Stimulated activated CD4-positive, alpha-beta T cell treated with anti-CD3 and anti-CD28 coated beads, Interleukin-1b, Interleukin-23, amount 100 ng/mL, for 1 hour (primary cell): Measurements from ENCODE around the gene MEF2D.

Experiments
- DNase-seq, 2 donors: peaks; one replicate each; pipeline ENCODE4 v3.0.0-alpha.2; 2020; ENCODE audit warnings: low read depth in 2 of 2

MEF2D gene

DNA sequence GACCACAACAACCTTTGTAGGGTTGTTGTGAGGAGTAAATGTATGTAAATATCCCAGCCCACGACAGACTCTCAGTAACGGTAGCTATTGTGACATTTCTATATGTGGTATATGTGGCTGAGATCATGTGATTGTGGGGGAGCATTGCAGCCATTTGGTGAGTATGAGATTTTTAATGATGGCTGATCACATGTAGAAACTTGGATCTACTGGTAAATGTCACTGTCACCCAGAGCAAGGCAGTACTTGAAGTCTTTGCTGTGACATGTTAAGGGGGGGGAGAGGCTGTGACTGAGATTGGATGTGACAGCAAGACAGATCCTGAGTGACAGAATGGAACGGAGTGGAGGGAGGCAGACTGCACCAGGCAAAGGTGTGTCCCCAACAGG is 23.9 kb upstream of the MEF2D start:
- DNase-seq, result no peak

- DNase-seq, result no peak
Measured at GRCh38 chr1:156523801-156524480, 23.4 kb upstream of the MEF2D start.

DNA sequence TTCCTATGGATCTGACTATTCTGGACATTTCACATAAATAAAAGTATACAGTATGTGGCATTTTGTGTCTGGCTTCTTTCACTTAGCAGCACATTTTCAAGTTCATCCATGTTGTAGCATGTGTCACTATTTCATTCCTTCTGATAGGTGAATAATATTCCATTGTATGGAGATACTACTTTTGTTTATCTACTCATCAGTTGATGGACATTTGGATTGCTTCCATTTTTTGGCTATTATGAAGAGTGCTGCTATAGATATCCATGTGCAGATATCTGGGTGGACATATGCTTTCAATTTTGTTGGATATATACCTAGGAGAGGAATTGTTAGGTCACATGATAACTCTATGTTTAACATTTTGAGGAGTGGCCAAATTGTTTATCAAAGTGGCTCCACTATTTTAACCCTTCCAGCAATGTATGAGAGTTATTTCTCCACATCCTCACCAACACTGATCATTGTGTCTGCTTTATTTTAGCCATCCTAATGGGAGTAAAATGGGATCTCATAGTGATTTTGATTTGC is 21.9 kb upstream of the MEF2D start:
- DNase-seq, result no peak

GRCh38 chr1:156517748-156518147 is 17.2 kb upstream of the MEF2D start:
- no peak for DNase-seq

GRCh38 chr1:156516821-156517220 is 16.2 kb upstream of the MEF2D start:
- DNase-seq, result no peak

DNA sequence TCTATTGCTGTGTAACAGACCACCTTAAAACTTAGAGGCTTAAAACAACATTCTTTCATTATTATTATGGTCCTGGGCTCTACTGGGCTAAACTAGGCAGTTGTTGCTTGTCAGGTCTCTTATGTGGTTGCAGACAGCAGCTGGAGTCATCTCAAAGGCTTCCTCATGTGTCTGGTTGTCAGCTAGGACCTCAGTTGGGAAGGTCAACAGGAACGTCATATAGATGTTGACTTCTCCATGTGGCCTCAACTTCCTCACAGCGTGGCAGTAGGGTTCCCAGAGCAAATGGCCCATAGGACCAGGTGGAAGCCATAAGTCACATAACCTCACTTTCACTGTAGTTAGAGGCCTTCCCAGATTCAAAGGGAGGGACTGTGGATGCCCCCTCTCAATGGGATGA is 15.4 kb upstream of the MEF2D start:
- DNase-seq, result no peak

- DNase-seq, result no peak
Measured at GRCh38 chr1:156513185-156513584, 12.6 kb upstream of the MEF2D start.

DNA sequence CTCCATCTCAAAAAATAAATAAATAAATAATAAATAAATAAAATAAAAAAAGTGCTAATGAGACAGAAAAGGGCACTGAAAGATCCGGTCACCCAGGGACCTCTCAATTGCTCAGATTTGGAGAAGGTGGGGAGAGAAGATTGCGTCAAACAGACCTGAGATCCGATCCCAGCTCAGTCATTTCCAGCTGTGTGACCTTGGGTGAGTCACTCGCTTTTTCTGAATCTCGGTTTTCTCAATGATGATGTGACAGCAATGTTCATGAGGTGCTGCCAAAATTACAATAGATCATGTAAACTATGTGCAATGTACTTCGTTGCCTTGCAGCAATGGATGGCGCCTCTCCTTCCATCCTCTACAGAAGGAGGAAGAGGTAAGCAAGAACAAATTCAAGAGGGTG is 11.1 kb upstream of the MEF2D start:
- no peak for DNase-seq

- no peak for DNase-seq
Measured at GRCh38 chr1:156510709-156511108, 10.1 kb upstream of the MEF2D start.

DNA sequence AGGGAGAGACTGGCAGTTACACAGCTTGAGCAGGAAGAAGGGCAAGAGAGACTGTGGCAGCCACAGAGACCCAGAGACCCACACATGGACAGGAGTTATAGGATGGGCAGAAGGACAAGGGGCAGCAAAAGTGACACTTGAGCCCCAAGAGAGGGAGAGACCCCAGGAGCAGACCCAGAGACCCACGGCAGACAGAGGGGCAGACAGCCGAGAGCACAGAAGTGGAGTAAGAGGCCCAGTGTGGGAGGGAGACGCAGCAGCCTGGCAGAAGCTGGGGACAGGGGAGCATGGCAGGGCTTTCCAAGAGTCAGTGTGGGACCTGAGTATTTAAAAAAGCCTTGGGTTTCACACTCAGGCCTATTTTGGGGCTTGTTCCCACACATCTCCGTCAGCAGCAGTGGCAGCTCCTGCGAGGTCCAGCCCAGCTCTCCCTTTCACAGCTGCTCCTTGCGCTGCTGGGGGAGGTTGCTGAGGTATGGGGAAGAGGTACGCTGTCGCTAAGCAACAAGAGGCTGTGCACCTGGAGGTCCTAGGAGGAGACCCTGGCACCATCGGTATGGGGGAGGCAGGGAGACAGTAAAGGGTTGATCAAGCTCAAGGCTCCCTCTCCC is 9.0 kb upstream of the MEF2D start:
- no peak for DNase-seq

DNA sequence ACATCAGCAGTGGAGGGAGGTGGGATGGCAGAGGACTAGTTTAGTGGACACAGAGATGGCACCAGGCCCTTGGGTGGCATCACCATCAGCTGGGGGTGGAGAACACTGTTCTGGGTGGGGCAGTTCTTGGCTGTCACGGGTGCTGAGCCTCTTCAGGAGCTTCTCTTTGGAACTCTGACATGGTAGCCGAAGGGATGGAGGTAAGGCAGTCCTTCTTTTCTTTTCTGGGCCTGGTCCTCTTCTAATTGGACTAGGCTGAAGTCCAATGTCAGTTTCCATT is 8.3 kb upstream of the MEF2D start:
- no peak for DNase-seq

DNA sequence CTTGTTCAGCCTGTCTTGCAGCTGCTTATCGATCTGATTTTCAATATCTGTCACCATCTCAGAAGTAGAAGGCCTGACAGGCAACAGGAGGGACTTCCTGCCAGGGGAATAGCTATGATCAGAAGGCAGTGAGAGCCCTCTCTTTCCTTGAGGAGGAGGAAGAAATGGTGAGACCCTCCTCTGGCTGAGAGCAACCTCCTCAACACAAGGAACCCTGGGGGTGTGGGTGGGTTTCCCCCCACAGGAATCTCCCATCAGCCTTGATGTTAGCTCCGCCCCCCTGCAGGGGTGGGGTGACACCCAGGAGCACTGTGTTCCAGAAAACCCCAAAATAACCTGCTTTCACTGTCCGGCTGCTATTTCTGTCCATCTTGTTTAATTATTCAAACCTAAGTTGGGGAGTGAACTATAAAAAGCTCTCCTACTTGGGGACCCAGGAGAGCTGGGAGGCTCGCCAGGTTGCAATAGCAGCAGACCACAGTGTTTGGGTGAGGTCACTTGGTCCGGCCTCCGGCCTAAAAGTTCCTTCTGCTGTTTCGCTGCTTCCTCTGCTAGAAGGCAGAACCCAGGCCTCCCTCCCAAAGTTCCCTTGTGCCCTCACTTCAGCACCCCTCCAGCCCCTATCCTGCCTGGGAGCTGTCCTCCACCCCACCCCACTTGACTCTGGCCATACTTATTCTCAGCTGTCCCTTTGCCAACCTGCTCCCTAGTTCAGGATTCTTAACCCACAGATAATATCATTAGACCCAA is 7.8 kb upstream of the MEF2D start:
- no peak for DNase-seq

DNA sequence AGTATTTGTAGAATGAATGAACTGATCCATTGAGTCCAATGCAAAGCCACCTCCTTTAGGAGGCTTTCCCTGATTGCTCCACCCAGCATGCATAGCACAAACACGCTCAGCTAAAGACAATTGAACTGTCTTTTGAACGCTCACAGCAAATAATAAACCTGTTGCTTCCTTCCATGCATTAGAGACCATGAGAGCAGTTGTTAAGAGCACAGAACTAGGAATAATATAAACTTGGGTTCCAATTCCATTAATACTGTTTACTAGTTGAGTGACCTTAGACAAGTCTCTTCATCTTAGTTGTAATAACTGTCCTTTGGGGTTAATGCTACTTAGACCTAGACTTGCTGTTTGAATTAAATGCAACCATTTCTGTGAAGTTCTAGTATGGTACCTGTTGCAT is 5.9 kb upstream of the MEF2D start:
- no peak for DNase-seq

GRCh38 chr1:156505679-156506298 is 5.2 kb upstream of the MEF2D start:
- DNase-seq, result no peak

GRCh38 chr1:156504821-156505678 is 4.5 kb upstream of the MEF2D start:
- peak; percentile 95 for DNase-seq

DNA sequence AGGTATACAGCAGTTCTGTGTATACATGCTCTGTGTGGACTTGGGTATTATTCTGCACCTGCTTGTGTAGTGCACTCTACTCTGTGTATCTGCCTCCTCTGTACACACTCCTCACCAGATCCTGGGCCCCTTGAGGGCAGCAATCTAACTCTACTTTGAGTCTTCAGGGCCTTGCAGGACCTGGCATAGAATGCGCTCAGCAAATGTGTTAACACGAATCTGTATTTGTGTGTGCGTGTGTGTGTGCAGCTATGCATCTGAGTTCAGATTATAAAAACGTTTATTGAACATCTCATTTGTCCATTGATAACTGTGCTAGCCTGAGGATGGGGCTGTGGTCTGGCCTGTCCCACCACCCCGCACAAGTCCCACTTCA is 3.9 kb upstream of the MEF2D start:
- no peak for DNase-seq

DNA sequence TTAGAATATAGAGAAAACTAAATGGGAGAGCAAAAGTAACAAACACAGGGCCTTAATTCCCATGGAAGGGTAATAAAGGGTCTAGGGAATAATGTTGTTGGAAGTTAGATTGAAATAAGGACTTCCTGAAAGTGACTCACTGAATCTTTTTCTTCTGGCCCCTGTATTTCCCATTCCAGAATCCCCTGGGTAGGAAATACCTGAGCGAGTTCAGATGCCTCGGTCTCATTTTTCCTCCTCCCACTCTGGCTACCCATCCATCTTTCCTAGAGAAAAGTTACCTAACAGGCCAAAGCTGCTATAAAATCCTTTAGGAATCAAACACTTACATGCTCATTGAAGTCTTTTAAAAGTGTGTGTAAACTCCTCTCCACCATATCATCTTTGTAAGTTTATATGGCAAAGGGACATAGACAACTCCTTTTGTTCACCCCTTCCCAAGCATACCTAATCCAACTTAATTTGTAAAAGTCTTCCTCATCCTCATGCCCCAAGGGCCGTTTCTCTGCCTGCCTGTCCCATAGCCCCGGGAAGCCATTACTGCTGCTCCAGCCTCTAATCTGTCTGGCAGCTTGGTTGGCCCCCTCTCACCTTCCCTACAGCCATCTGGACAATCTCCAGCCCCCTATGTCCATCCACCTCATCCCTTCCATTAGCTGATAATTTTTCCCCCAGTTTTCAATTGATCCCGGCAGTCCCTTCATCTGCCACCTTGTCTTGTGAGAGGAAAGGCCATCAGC is 3.3 kb upstream of the MEF2D start:
- no peak for DNase-seq

DNA sequence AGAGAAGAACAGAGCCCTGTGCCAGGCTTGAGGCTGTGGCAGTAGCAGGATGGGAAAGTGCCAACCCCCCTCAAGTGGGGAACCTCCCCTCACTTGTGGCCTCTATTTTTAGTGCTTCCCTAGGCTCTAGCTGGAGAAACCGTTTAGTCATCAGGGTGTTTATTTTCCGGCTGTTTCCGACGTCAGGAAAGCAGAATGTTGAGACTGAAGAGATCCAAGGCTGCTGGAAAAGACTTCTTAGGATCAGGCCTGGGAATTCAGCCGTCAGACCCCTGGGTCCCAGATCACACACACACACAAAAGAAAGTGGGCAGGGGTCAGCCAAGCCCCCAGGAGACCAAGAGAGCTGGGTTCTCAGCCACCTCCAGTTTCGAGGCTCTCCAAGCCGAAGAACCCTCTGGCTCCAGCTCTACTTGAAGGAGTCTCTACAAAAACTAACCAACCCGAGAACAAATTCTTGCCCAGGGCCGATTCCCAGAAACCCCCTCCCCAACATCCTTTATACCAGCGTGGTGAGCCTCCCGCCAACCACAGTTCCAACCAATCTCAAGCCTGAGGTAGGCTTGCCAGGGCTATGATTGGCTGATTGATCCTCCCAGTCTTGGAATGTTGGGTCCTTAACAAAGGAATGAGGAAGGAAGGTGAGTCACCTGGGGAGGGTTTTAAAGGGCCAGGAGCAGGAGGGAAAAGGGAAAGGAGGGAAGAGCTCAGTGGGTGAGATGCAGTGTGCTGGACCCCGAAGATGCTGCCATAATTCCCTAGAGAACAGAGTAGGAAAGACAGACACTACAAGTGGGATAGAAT is 2.5 kb upstream of the MEF2D start:
- no peak for DNase-seq

GRCh38 chr1:156502391-156502893 is 1.9 kb upstream of the MEF2D start:
- no peak for DNase-seq
